Kidney (tissue), 14 donors: Measurements from ENCODE around the gene KIF5A. TPM values are rescaled to one million over a fixed set of nuclear protein-coding genes. Genes with fewer than 3 reads are reported as not detected.

Experiments
- DNase-seq, 5 donors: peaks; one replicate each; pipeline ENCODE4 v3.0.0-alpha.2; 2013 to 2020
- FAIRE-seq: peaks from 2 replicates; lab custom pipeline; 2012; peaks lifted over from hg19 to GRCh38; lab: Jason Lieb, UNC
- H3K27ac ChIP-seq, 2 donors: one replicate each; pipeline ENCODE4 v1.7.0; 2013; ENCODE audit warnings: low read depth in 2 of 2, low read length in 2 of 2, inconsistent platforms in 1 of 2
- H3K27me3 ChIP-seq: one replicate; pipeline ENCODE4 v1.7.1; 2013; ENCODE audit warnings: low read length, inconsistent platforms; ENCODE audit not compliant: control insufficient read depth, insufficient read depth
- H3K36me3 ChIP-seq, 3 donors: one replicate each; pipeline versions ENCODE4 v1.7.0 to v1.7.1; 2013; ENCODE audit warnings: low read length in 3 of 3, control low read depth in 1 of 3, inconsistent platforms in 1 of 3; ENCODE audit not compliant: insufficient read depth in 3 of 3, control insufficient read depth in 2 of 3
- H3K4me1 ChIP-seq, 3 donors: one replicate each; pipeline versions ENCODE4 v1.7.0 to v1.7.1; 2013; ENCODE audit warnings: low read length in 3 of 3, inconsistent platforms in 1 of 3, low read depth in 1 of 3; ENCODE audit not compliant: control insufficient read depth in 2 of 3, insufficient read depth in 2 of 3
- H3K4me3 ChIP-seq, 3 donors: one replicate each; pipeline versions ENCODE4 v1.7.0 to v1.8.1; 2013; ENCODE audit warnings: low read length in 3 of 3, control low read depth in 1 of 3, inconsistent platforms in 1 of 3
- H3K9ac ChIP-seq, 3 donors: one replicate each; pipeline versions ENCODE4 v1.7.0 to v1.7.1; 2013; ENCODE audit warnings: low read length in 3 of 3, control low read depth in 1 of 3, inconsistent platforms in 1 of 3
- H3K9me3 ChIP-seq, 3 donors: one replicate each; pipeline versions ENCODE4 v1.7.0 to v1.7.1; 2013; ENCODE audit warnings: low read length in 3 of 3, control low read depth in 1 of 3, inconsistent platforms in 1 of 3; ENCODE audit not compliant: control insufficient read depth in 2 of 3, insufficient read depth in 1 of 3
- intact Hi-C: fragments of 100-400 bp; cut with DNase I; formaldehyde crosslinking; loops from one replicate; pipeline ENCODE4 v1.11.1; 2022
- polyA plus RNA-seq: library from polyadenylated mRNA; stranded (reverse); fragments of 350-450 nt; fragmentation: Illumina TruSeq; extraction: RNeasy Lipid Tissue Mini Kit (QIAGEN cat#74804); gene quantifications from one replicate; pipeline ENCODE4 v1.2.3, GENCODE V29; 2014; ENCODE audit warnings: low read depth, low replicate concordance; ENCODE audit not compliant: insufficient read depth
- total RNA-seq: library from RNA; stranded (reverse); fragmentation: NEBNext Ultra II Directional; extraction: Animal tissue kit (Norgen Biotek cat#: 25700); gene quantifications from one replicate; pipeline ENCODE4 v1.2.1, GENCODE V29; 2021
- TF ChIP-seq, protein P1 (sequence below): IDR thresholded peaks from 3 replicates; pipeline ENCODE4 v1.5.1; 2012; ENCODE audit warnings: mild to moderate bottlenecking, moderate library complexity, borderline replicate concordance; ENCODE audit not compliant: insufficient read depth; ENCODE audit errors: extremely low read depth
- donor health status: control.
- donor health status: control.
- donor health status: control.
- donor health status: control.
- donor health status: control.
- donor health status: DM: yes; HTN: yes; CAD: no.
- donor health status: Normal renal cell carcinoma (clear cell type).

KIF5A gene
- total and polyA plus RNA-seq, 2 donors from 2014 or later: 0.69 to 1.3 TPM

DNA sequence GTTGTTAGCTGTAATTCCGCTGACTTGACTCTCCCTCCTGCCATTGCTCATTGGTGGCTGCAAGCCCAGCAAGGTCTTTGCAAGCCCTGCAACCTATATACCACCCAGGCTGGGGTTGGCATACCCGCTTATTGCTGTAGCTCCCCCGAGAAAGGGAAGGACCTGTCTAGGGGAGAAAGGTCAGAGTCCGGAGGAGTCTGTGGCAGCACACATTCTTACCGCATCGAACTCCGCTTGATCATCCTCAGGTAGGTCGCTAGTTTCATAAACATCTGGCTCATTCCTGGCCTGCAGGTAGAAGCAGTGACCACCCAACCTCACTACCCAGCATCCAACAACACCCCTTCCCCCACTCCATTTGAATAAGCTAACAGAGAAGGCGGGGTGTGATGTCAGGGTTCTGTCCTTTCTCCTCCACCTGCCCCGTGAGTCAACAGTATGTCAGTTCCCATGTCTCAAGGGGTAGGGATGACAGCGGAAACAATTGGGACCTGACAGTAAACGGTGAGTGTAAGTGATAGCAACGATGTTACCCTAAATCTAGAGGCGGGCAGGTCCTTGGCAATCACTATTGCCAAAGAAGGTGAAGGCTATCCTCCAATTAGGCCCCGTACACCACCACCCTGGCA is 3.9 kb upstream of the KIF5A start:
- no peaks in the 10 kb centered on the region for H3K9me3 ChIP-seq
- TF ChIP-seq, protein P1, sequence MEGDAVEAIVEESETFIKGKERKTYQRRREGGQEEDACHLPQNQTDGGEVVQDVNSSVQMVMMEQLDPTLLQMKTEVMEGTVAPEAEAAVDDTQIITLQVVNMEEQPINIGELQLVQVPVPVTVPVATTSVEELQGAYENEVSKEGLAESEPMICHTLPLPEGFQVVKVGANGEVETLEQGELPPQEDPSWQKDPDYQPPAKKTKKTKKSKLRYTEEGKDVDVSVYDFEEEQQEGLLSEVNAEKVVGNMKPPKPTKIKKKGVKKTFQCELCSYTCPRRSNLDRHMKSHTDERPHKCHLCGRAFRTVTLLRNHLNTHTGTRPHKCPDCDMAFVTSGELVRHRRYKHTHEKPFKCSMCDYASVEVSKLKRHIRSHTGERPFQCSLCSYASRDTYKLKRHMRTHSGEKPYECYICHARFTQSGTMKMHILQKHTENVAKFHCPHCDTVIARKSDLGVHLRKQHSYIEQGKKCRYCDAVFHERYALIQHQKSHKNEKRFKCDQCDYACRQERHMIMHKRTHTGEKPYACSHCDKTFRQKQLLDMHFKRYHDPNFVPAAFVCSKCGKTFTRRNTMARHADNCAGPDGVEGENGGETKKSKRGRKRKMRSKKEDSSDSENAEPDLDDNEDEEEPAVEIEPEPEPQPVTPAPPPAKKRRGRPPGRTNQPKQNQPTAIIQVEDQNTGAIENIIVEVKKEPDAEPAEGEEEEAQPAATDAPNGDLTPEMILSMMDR: no peak
- H3K36me3 ChIP-seq: peaks cover 0 to 2% (median 0%) of the 10 kb centered on the region in 3 donors
- DNase-seq (peak in 1 of 5 donors; percentile 17), FAIRE-seq (no peak)
- peak overlapping the region; percentile 30 to 90 for H3K27ac ChIP-seq
- H3K4me3 ChIP-seq: peak overlapping the region; percentile 77 to 97 (median 92)
- peaks cover 0 to 14% (median 14%) of the 10 kb centered on the region in 3 donors for H3K4me1 ChIP-seq
- H3K9ac ChIP-seq: peak overlapping the region; percentile 59 to 96 (median 92)
- peaks cover 14% of the 10 kb centered on the region for H3K27me3 ChIP-seq
- intact Hi-C loops: no loop called here

DNA sequence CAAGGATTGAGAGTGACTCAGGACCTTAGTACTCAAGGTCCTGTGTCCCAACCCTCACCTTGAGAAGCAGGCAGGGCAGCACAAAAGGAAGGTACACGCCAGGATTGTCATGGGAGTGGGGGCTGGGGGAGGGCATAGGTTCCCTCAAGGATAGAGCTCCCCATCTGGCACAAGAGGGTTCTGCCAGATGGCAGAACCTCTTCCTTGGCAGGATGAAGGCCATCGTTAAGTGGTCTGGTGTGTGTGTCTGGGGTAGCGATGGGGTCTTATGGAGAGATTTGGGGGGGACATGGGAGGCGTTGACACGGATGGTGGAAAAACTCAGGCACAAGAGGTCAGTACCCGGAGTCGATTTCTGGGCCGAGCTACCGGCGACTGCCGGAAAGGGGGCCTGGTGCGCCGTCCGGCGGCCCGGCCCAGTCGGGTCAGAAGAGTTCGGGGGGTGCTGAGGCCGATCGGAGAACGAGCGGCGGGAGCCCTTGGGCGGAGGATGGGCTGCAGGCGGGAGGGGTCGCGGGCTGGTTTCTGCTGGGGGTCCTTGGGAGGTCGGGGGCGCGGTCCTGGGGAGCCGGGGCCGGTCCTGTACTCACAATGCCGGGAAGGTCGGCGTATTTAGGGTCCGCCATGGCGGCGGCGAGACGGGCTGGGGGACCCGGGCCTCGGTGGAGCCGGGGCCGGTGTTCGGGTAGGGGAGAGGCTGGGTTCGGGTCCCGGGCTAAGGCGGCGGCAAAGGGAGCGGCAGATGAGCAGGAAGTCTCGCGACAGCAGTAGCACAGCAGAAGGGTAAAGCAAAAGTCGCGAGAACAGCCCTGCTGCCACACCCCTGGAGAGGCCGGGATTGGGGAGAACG is 3.2 kb upstream of the KIF5A start, which contains the start of gene DCTN2:
Gene DCTN2 (minus strand): TSS at position 755 of the 850 bp plus-strand sequence. CDS start 129 bp downstream, at position 626.
- peaks cover 0 to 1% (median 0%) of the 10 kb centered on the region in 3 donors for H3K36me3 ChIP-seq
- peaks cover 0 to 14% (median 14%) of the 10 kb centered on the region in 3 donors for H3K4me1 ChIP-seq
- H3K27ac ChIP-seq: peak within 1 kb of the TSS; percentile 67 to 90
- H3K9ac ChIP-seq: peak within 1 kb of the TSS; percentile 59 to 96 (median 92)
- FAIRE-seq (no peak), DNase-seq (peak; percentile 97 to 99 (median 98))
- intact Hi-C loops: no loop called here
- H3K27me3 ChIP-seq: peaks cover 14% of the 10 kb centered on the region
- H3K4me3 ChIP-seq: peak within 1 kb of the TSS; percentile 77 to 97 (median 92)
- H3K9me3 ChIP-seq: no peaks in the 10 kb centered on the region
- TF ChIP-seq, protein P1: no peak

DNA sequence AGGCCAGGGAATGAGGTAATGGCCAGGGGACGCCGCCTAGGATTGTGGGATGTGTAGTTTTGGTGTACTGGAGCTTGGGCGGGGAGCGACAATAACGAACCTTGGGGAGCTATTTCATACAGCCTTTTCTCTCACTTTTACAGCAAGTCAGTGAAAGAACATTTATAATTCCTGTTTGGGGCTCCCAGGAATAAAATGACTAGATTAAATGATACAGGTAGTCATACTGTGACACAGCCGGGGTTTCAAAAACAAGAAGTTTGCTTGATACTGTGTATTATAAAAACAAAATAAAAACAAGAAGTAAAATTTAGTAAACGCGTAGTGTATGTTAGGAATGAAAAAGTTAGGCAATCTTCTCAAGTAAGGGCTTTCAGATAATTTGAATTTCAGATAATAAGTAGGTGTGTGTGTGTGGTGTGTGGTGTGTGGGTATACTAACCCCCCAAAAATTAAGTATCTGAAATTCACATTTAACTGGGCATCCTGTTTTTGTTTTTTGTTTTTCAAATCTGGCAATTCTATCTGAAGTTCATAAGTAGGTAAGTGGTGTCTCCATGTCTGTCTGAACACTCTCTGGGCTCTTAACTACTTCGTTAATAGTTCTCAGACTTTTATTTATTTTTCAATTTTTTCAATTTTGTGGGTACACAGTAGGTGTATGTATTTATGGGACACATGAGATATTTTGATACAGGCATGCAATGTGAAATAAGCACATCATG is 2.4 kb upstream of the KIF5A start:
- intact Hi-C loops: no loop called here
- peaks cover 0 to 14% (median 14%) of the 10 kb centered on the region in 3 donors for H3K4me1 ChIP-seq
- DNase-seq: no peak
- peak overlapping the region in 1 of 3 donors; percentile 96 for H3K9ac ChIP-seq
- peak overlapping the region in 1 of 2 donors; percentile 20 for H3K27ac ChIP-seq
- peak; percentile 47 for FAIRE-seq
- H3K9me3 ChIP-seq: no peaks in the 10 kb centered on the region
- peak overlapping the region; percentile 62 to 97 (median 77) for H3K4me3 ChIP-seq
- H3K27me3 ChIP-seq: peaks cover 14% of the 10 kb centered on the region
- TF ChIP-seq, protein P1: no peak
- no peaks in the 10 kb centered on the region for H3K36me3 ChIP-seq
